Spinal cord (tissue), 10 donors: ENCODE measurements around the gene PCSK6. TPM values are rescaled to one million over a fixed set of nuclear protein-coding genes. Genes with fewer than 3 reads are reported as not detected.
"Not testable (repeated sequence)": the region's sequence is repeated elsewhere in the genome, so short reads cannot be mapped to it uniquely, and the experiment has no call there.

Source experiments
- DNase-seq, 6 donors: peaks; one replicate each; pipeline versions ENCODE4 v3.0.0 to v3.0.0-alpha.2; 2013 to 2015; ENCODE audit warnings: low spot score in 6 of 6, low read depth in 4 of 6
- H3K27ac ChIP-seq: one replicate; pipeline ENCODE4 v1.5.1; 2013; ENCODE audit warnings: low read depth, low read length, control low read depth
- H3K27me3 ChIP-seq: one replicate; pipeline ENCODE4 v1.6.1; 2013; ENCODE audit warnings: low read length; ENCODE audit not compliant: control insufficient read depth, insufficient read depth
- H3K36me3 ChIP-seq: one replicate; pipeline ENCODE4 v1.6.1; 2013; ENCODE audit warnings: low read length; ENCODE audit not compliant: control insufficient read depth, insufficient read depth
- H3K4me1 ChIP-seq: one replicate; pipeline ENCODE4 v1.6.1; 2013; ENCODE audit warnings: low read length; ENCODE audit not compliant: control insufficient read depth, insufficient read depth
- H3K4me3 ChIP-seq: one replicate; pipeline ENCODE4 v1.5.1; 2013; ENCODE audit warnings: low read depth, low read length, control low read depth
- H3K9me3 ChIP-seq: one replicate; pipeline ENCODE4 v1.6.1; 2013; ENCODE audit warnings: low read length; ENCODE audit not compliant: control insufficient read depth, insufficient read depth
- WGBS: methylation state at CpG from one replicate; pipeline ENCODE4 v1.1.5; 2013; ENCODE audit warnings: missing lambda C conversion rate; ENCODE audit not compliant: insufficient coverage; 5-methylcytosine and 5-hydroxymethylcytosine counted together
- polyA plus RNA-seq, 2 donors: library from polyadenylated mRNA; unstranded; fragments of 120-200 nt; gene quantifications; one replicate each; pipeline ENCODE4 v1.2.1, GENCODE V29; 2013; ENCODE audit not compliant: insufficient read length in 2 of 2
- total RNA-seq, 2 donors: library from RNA; depleted of rRNA in 1 of 2; stranded (reverse); fragments of 120-200 nt in 1 of 2; fragments of >200 nt in 1 of 2; gene quantifications; one replicate each; pipeline versions ENCODE4 v1.2.3 to v1.2.4, GENCODE V29; 2013 to 2014
- donor health status: healthy.

Gene PCSK6
- total and polyA plus RNA-seq, 4 donors, result 8.6 to 14.3 (median 11.7) TPM

DNA sequence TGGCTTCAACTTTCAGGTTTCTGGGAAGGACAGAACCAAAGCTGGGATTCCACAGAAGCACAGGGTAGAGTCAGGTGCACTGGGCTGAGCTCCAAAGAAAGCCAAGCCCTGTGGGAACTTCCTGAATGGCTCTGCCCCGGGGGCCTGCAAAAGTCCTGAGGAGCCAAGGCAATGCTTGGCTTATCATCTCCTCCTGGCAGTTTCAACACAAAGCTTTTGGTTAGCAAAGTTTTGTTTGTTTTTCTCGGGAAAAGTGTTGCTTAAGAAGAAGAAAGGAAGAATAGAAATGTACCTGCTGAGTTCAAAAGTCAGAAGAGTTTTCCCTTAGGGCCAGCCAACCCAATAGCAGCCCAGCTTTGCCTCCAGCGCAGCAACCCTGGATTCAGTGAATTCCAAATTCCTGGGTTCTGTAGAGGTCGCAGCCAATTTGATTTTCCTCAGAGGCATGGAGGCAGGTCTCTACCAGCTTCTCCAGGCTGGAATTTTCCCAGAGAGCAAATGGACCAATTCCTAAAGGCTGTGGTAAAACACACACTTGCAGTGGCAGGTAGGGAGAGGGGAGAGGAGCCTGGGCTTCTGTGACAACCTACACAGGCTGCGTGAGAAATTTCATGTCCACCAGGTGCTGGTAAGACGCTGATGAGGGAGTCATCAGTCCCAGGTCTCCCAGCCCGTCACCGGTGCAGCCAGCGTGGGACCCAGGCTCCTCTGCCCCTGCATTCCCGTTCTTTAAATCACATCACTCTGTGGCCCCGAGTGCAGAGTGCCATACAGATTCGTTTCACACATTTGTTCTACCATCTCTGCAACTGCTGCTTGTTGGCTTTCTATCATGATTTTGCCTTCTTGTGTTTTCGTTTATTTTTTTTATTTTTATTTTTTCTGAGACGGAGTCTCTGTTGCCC, 140.2 kb downstream of the PCSK6 start:
- no peak overlapping the region for H3K27ac ChIP-seq
- DNase-seq, result peak in 1 of 6 donors; percentile 22
- WGBS, result 78% methylated on average over 12 of the region's 14 CpGs
- no peak overlapping the region for H3K4me3 ChIP-seq
- H3K4me1 ChIP-seq, result peaks cover 9% of the 10 kb centered on the region
- H3K36me3 ChIP-seq, result no peaks in the 10 kb centered on the region
- no peaks in the 10 kb centered on the region for H3K27me3 ChIP-seq
- no peaks in the 10 kb centered on the region for H3K9me3 ChIP-seq

DNA sequence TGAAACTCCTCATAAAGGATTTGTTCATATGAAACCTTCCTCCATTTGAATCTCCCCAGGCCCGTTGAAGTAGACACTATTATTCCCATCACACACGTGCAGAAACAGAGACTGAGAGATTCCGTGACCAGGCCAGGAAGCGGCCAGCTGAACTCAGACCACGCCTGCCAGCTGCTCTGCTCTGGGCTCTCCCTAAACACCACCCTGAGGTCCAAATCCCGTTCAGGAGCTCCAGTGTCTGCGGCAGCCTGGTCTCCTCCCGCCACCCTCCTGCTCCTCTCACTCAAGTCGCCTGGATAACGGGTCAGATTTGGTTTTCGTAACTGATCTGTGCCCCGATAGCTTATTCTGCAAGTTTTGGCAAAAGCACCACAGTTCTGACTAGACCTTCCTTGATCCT, 140.9 kb downstream of the PCSK6 start:
- no peak overlapping the region for H3K27ac ChIP-seq
- H3K4me3 ChIP-seq, result no peak overlapping the region
- WGBS, result 74% methylated on average over 12 of the region's 12 CpGs
- H3K27me3 ChIP-seq, result no peaks in the 10 kb centered on the region
- no peak for DNase-seq
- H3K9me3 ChIP-seq, result no peaks in the 10 kb centered on the region
- H3K36me3 ChIP-seq, result no peaks in the 10 kb centered on the region
- H3K4me1 ChIP-seq, result peaks cover 9% of the 10 kb centered on the region

DNA sequence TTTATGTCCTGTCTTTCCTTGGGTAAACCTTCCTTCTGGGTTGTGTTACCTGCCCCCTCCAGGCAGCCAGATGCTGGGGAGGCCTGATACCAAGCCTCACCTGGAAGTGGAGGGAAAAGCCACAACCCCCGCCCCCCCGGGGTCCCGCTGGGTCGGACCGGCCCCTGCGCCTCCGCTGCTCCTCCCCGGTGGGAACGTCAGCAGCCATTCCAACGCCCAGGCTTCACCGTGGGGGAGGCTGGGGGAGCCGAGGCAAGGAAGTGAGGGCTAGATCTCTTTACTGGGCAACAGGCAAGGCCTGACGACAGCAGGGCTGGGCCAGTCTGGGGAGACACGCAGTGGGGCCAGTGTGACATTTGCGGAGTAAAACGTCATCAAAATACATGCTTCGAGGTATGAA, 141.5 kb downstream of the PCSK6 start:
- Histone ChIP-seq H3K36me3 (no peaks in the 10 kb centered on the region), H3K4me3 (no peak overlapping the region), H3K9me3 (no peaks in the 10 kb centered on the region), H3K4me1 (peaks cover 9% of the 10 kb centered on the region), H3K27ac (no peak overlapping the region), H3K27me3 (no peaks in the 10 kb centered on the region)
- no peak for DNase-seq
- 60% methylated on average over 17 of the region's 17 CpGs for WGBS

- H3K27ac ChIP-seq, result no peak overlapping the region
- WGBS, result 60% methylated on average over 5 of the region's 5 CpGs
These were observed 142.1 kb downstream of the PCSK6 start for GRCh38 chr15:101347454-101347853.

GRCh38 chr15:101346928-101347327, 142.6 kb downstream of the PCSK6 start:
- Histone ChIP-seq H3K27me3 (no peaks in the 10 kb centered on the region), H3K27ac (no peak overlapping the region), H3K4me3 (no peak overlapping the region), H3K9me3 (no peaks in the 10 kb centered on the region), H3K4me1 (peaks cover 9% of the 10 kb centered on the region), H3K36me3 (no peaks in the 10 kb centered on the region)
- DNase-seq, result peak in 1 of 6 donors; percentile 81
- 81% methylated on average over 3 of the region's 5 CpGs for WGBS

More at GRCh38 chr15:101347454-101347853, 142.1 kb downstream of the PCSK6 start:
- DNase-seq, result no peak
- Histone ChIP-seq H3K27me3 (no peaks in the 10 kb centered on the region), H3K9me3 (no peaks in the 10 kb centered on the region), H3K36me3 (no peaks in the 10 kb centered on the region), H3K4me3 (no peak overlapping the region), H3K4me1 (peaks cover 9% of the 10 kb centered on the region)

- H3K4me3 ChIP-seq, result no peak overlapping the region
- H3K27me3 ChIP-seq, result no peaks in the 10 kb centered on the region
- H3K9me3 ChIP-seq, result no peaks in the 10 kb centered on the region
- no peak overlapping the region for H3K27ac ChIP-seq
- no peak for DNase-seq
- no peaks in the 10 kb centered on the region for H3K4me1 ChIP-seq
- no peaks in the 10 kb centered on the region for H3K36me3 ChIP-seq
These were observed 147.5 kb downstream of the PCSK6 start for GRCh38 chr15:101342056-101342455.

GRCh38 chr15:101338502-101339057, 150.9 kb downstream of the PCSK6 start:
- no peak overlapping the region for H3K27ac ChIP-seq
- no peak for DNase-seq
- H3K4me1 ChIP-seq, result no peaks in the 10 kb centered on the region
- H3K9me3 ChIP-seq, result no peaks in the 10 kb centered on the region
- no CpG with 5 or more reads among the region's 1 CpG for WGBS
- no peak overlapping the region for H3K4me3 ChIP-seq
- no peaks in the 10 kb centered on the region for H3K27me3 ChIP-seq
- no peaks in the 10 kb centered on the region for H3K36me3 ChIP-seq

GRCh38 chr15:101337976-101338375, 151.5 kb downstream of the PCSK6 start:
- Histone ChIP-seq H3K27me3 (no peaks in the 10 kb centered on the region), H3K9me3 (no peaks in the 10 kb centered on the region), H3K27ac (no peak overlapping the region), H3K4me3 (no peak overlapping the region), H3K36me3 (no peaks in the 10 kb centered on the region), H3K4me1 (no peaks in the 10 kb centered on the region)
- WGBS, result 100% methylated on average over 6 of the region's 7 CpGs
- no peak for DNase-seq

DNA sequence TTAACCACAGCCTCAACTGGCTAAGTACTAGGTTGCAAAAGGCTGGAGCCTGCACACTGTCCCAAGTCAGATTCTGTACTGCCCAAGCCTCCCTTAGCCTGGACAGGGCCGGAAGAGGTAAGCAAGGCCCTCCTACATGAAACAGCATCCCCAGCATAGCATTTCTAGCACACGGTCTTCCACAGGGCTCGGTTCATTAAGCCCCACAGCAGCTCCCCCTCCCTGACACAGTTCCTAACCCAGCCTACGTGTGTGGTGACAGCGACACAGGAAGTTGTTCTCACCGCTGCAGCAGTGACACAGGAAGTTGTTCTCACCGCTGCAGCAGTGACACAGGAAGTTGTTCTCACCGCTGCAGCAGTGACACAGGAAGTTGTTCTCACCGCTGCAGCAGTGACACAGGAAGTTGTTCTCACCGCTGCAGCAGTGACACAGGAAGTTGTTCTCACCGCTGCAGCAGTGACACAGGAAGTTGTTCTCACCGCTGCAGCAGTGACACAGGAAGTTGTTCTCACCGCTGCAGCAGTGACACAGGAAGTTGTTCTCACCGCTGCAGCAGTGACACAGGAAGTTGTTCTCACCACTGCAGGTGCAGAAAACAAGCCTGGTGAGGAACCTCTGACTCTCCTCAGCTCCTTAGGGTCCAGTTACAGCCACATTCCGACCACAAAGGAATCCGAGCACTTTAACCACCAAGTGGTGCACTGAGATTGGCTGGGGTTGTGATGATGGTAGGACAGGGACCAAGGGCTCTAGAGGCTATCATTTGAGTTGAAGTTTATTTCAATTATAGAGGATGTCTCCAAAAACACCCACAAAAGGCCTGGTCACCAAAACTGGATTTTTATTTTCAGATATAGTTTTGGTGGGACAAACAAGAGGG, 155.4 kb downstream of the PCSK6 start:
- not testable (repeated sequence) for DNase-seq, H3K27ac ChIP-seq, H3K4me3 ChIP-seq, H3K4me1 ChIP-seq, H3K36me3 ChIP-seq, H3K9me3 ChIP-seq, H3K27me3 ChIP-seq
- 93% methylated on average over 3 of the region's 16 CpGs for WGBS
